Left lung (tissue), 10 donors: ENCODE data around the gene RFX8. TPM values are rescaled to one million over a fixed set of nuclear protein-coding genes. Genes with fewer than 3 reads are reported as not detected.
A peak's percentile ranks its signal among the peaks of the same experiment; 100 is the strongest.
"Not testable (repeated sequence)": the region's sequence is repeated elsewhere in the genome, so short reads cannot be mapped to it uniquely, and the experiment has no call there.

Source experiments
- ATAC-seq: fragments of 200-7000 bp; cut with Tn5 transposase; one replicate; pipeline ENCODE4 v1.9.1; 2020; ENCODE audit warnings: moderate library complexity
- DNase-seq, 4 donors: peaks; one replicate each; pipeline ENCODE4 v3.0.0-alpha.2; 2013 to 2020
- H3K27ac ChIP-seq, 2 donors: fragments of 200-600 bp; sonication (generic) in 1 of 2; one replicate each; pipeline versions ENCODE4 v1.5.0 to v1.8.0; 2020 to 2021
- H3K27me3 ChIP-seq, 2 donors: fragments of 200-600 bp; sonication (generic) in 1 of 2; one replicate each; pipeline versions ENCODE4 v1.5.0 to v1.8.0; 2020 to 2021
- H3K36me3 ChIP-seq, 2 donors: fragments of 200-600 bp; sonication (generic) in 1 of 2; one replicate each; pipeline versions ENCODE4 v1.5.0 to v1.8.0; 2020 to 2021
- H3K4me1 ChIP-seq, 2 donors: fragments of 200-600 bp; one replicate each; pipeline ENCODE4 v1.8.0; 2021
- H3K4me3 ChIP-seq, 2 donors: fragments of 200-600 bp; sonication (generic) in 1 of 2; one replicate each; pipeline versions ENCODE4 v1.5.0 to v1.8.0; 2020 to 2021; ENCODE audit warnings: mild to moderate bottlenecking in 1 of 2
- H3K9me3 ChIP-seq, 2 donors: fragments of 200-600 bp; sonication (generic) in 1 of 2; one replicate each; pipeline versions ENCODE4 v1.5.0 to v1.8.0; 2020 to 2021
- CTCF ChIP-seq, 2 donors: fragments of 200-600 bp; sonication (generic) in 1 of 2; IDR thresholded peaks; one replicate each; pipeline versions ENCODE4 v1.5.0 to v1.8.0; 2021; ENCODE audit warnings: antibody characterized with exemption in 2 of 2
- intact Hi-C, 2 donors: fragments of 100-400 bp; cut with DNase I; formaldehyde crosslinking; loops; one replicate each; pipeline versions ENCODE4 v1.11.2 to v1.14.2; 2022
- polyA plus RNA-seq, 6 donors: library from polyadenylated mRNA; unstranded; fragments of 120-200 nt; gene quantifications; one replicate each; pipeline ENCODE4 v1.2.1, GENCODE V29; 2013; ENCODE audit not compliant: insufficient read length in 6 of 6
- total RNA-seq, 2 donors: library from RNA; stranded (reverse); fragmentation: NEBNext Ultra II Directional; extraction: Animal tissue kit (Norgen Biotek cat#: 25700); gene quantifications; one replicate each; pipeline ENCODE4 v1.2.1, GENCODE V29; 2021
- donor health status: DM: no; HTN: yes; CAD: no.
- donor health status: DM: no; HTN: no; CAD: no.

RFX8 gene
- total and polyA plus RNA-seq, 8 donors, result 0.41 to 1.6 (median 1.3) TPM; not detected in 1

DNA sequence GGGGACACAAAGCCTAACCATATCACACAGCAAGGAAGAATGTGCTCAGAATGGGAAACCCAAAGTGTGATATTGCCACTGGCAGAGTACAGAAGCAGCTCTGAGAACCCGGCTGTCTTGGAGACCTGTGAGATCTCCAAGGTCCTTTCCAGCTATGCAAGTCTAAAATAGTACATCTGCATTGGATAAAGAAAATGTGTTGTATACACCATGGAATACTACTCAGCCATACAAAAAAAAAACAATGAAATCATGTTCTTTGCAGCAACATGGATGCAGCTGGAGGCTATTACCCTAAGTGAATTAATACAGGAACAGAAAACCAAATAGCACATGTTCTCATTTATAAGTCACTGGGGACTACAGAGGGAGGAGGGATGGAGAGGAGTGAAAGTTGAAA lies 36.5 kb upstream of the RFX8 start:
- H3K9me3 ChIP-seq, result no peaks in the 10 kb centered on the region
- no peak overlapping the region for H3K27ac ChIP-seq
- DNase-seq (no peak), ATAC-seq (no peak)
- no peak for TF ChIP-seq CTCF (IDR thresholded peaks at IDR 0.05)
- no peak overlapping the region for H3K4me3 ChIP-seq
- intact Hi-C loops, result no loop called here
- H3K36me3 ChIP-seq, result no peaks in the 10 kb centered on the region
- H3K27me3 ChIP-seq, result no peaks in the 10 kb centered on the region
- H3K4me1 ChIP-seq, result peaks cover 9 to 13% of the 10 kb centered on the region in 2 donors

GRCh38 chr2:101509499-101510284 lies 34.8 kb upstream of the RFX8 start:
- DNase-seq (no peak), ATAC-seq (peak; percentile 45)
- Histone ChIP-seq H3K4me3 (no peak overlapping the region), H3K4me1 (peaks cover 0 to 13% of the 10 kb centered on the region in 2 donors), H3K27me3 (no peaks in the 10 kb centered on the region), H3K9me3 (no peaks in the 10 kb centered on the region), H3K36me3 (no peaks in the 10 kb centered on the region), H3K27ac (no peak overlapping the region)
- intact Hi-C loops, result no loop called here
- TF ChIP-seq CTCF (IDR thresholded peaks at IDR 0.05), result no peak

DNA sequence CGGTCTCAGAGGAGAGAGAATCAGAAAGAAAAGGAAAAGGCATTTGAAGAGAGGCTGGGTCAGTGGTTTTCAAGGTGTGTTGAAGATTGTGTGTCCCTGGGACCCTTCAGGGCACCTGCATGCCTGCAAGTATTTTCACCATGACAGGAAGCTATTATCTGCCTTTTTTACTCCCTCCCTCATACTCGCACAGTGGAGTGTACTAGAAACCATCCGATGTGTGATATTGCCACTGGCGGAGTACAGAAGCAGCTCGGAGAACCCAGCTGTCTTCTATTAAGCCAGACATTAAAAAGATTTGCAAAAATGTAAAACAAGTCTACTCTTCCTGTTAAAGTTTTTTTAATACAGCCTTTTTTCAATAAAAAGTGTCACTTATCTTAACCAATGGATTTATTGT lies 33.7 kb upstream of the RFX8 start:
- intact Hi-C loops, result no loop called here
- DNase-seq (no peak), ATAC-seq (no peak)

GRCh38 chr2:101505276-101505675 lies 30.4 kb upstream of the RFX8 start:
- H3K36me3 ChIP-seq, H3K9me3 ChIP-seq, H3K27ac ChIP-seq, ATAC-seq, intact Hi-C loops, DNase-seq, H3K27me3 ChIP-seq, H3K4me3 ChIP-seq: not testable (repeated sequence)
- H3K4me1 ChIP-seq, result peaks cover 0 to 21% of the 10 kb centered on the region in 2 donors

More for the DNA sequence above, 33.7 kb upstream of the RFX8 start:
- Histone ChIP-seq H3K9me3 (no peaks in the 10 kb centered on the region), H3K27ac (no peak overlapping the region), H3K4me3 (no peak overlapping the region), H3K36me3 (no peaks in the 10 kb centered on the region), H3K27me3 (no peaks in the 10 kb centered on the region), H3K4me1 (peaks cover 0 to 13% of the 10 kb centered on the region in 2 donors)
- no peak for TF ChIP-seq CTCF (IDR thresholded peaks at IDR 0.05)

GRCh38 chr2:101504744-101505143 lies 29.8 kb upstream of the RFX8 start:
- H3K4me3 ChIP-seq, intact Hi-C loops, DNase-seq, ATAC-seq, H3K27me3 ChIP-seq, H3K36me3 ChIP-seq, H3K27ac ChIP-seq, H3K9me3 ChIP-seq: not testable (repeated sequence)
- H3K4me1 ChIP-seq, result peaks cover 0 to 17% of the 10 kb centered on the region in 2 donors

- Histone ChIP-seq H3K27ac (no peak overlapping the region), H3K9me3 (no peaks in the 10 kb centered on the region), H3K27me3 (no peaks in the 10 kb centered on the region), H3K4me1 (peaks cover 0 to 9% of the 10 kb centered on the region in 2 donors), H3K36me3 (no peaks in the 10 kb centered on the region), H3K4me3 (no peak overlapping the region)
- ATAC-seq (no peak), DNase-seq (no peak)
- intact Hi-C loops, result no loop called here
- no peak for TF ChIP-seq CTCF (IDR thresholded peaks at IDR 0.05)
These were observed 27.2 kb upstream of the RFX8 start for GRCh38 chr2:101502095-101502494.
